Stomach (tissue), 9 donors: Measurements from ENCODE around the gene GPC5. TPM values are rescaled to one million over a fixed set of nuclear protein-coding genes. Genes with fewer than 3 reads are reported as not detected.

Experiments
- DNase-seq, 2 donors: peaks; one replicate each; pipeline versions ENCODE4 v3.0.0 to v3.0.0-alpha.2; 2013 to 2019
- H3K27ac ChIP-seq, 5 donors: fragments of 200-600 bp in 4 of 5; sonication (generic) in 4 of 5; one replicate each; pipeline ENCODE4 v1.5.1; 2013 to 2019; ENCODE audit warnings: mild to moderate bottlenecking in 1 of 5, moderate library complexity in 1 of 5
- H3K27me3 ChIP-seq, 3 donors: fragments of 200-600 bp; sonication (generic); one replicate each; pipeline ENCODE4 v1.5.1; 2017 to 2019; ENCODE audit warnings: mixed run types in 1 of 3
- H3K36me3 ChIP-seq, 4 donors: fragments of 200-600 bp; sonication (generic); 1 replicate in 3 of 4; 2 replicates in 1 of 4; pipeline ENCODE4 v1.5.1; 2016 to 2019
- H3K4me1 ChIP-seq, 4 donors: fragments of 200-600 bp; sonication (generic); one replicate each; pipeline ENCODE4 v1.5.1; 2016 to 2019
- H3K4me3 ChIP-seq, 4 donors: fragments of 200-600 bp; sonication (generic) in 3 of 4; one replicate each; pipeline ENCODE4 v1.5.1; 2016 to 2019; ENCODE audit warnings: mild to moderate bottlenecking in 1 of 4
- H3K9me3 ChIP-seq, 4 donors: fragments of 200-600 bp; sonication (generic); one replicate each; pipeline ENCODE4 v1.5.1; 2016 to 2019
- CTCF ChIP-seq, 7 experiments: fragments of 450-650 bp in 4 of 7; fragments of 200-600 bp in 3 of 7; sonication (generic) in 3 of 7; IDR thresholded peaks; one replicate each; pipeline ENCODE4 v1.5.1; 2016 to 2019; ENCODE audit warnings: antibody characterized with exemption in 7 of 7, control low read depth in 2 of 7, mild to moderate bottlenecking in 1 of 7
- EP300 ChIP-seq: sonication (generic); formaldehyde crosslinking; IDR thresholded peaks from one replicate; pipeline ENCODE4 v1.6.1; 2017; ENCODE audit warnings: antibody characterized with exemption
- POLR2A ChIP-seq, 4 donors: fragments of 450-650 bp; IDR thresholded peaks; one replicate each; pipeline ENCODE4 v1.6.1; 2016; ENCODE audit warnings: antibody characterized with exemption in 4 of 4, control low read depth in 2 of 4, mild to moderate bottlenecking in 1 of 4, moderate library complexity in 1 of 4
- POLR2AphosphoS5 ChIP-seq, 3 donors: sonication (generic); formaldehyde crosslinking; IDR thresholded peaks; one replicate each; pipeline ENCODE4 v1.6.1; 2016; ENCODE audit warnings: antibody characterized with exemption in 3 of 3
- WGBS, 5 donors: extraction: QIAGEN DNeasy Blood & Tissue Kit in 3 of 5; methylation state at CpG; one replicate each; pipeline versions ENCODE4 v1.1.5 to v1.1.7; 2013 to 2018; 5-methylcytosine and 5-hydroxymethylcytosine counted together
- intact Hi-C: fragments of 100-400 bp; cut with DNase I; formaldehyde crosslinking; loops from one replicate; pipeline ENCODE4 v1.15.1; 2023; ENCODE audit warnings: low total_unique reads
- polyA plus RNA-seq, 3 donors: library from polyadenylated mRNA; stranded (reverse); fragments of 200-250 nt; gene quantifications; one replicate each; pipeline ENCODE4 v1.2.3, GENCODE V29; 2013
- total RNA-seq, 5 donors: library from RNA; depleted of rRNA; stranded (reverse); fragments of >200 nt; gene quantifications; one replicate each; pipeline versions ENCODE4 v1.1.0 to v1.2.3, GENCODE V29; 2014 to 2016
- donor health status: healthy with polysubstance abuse.
- donor health status: Bipolar disorder and iron deficiency.
- donor health status: healthy.

GPC5 gene
- total and polyA plus RNA-seq, 8 donors: 0.87 to 2.8 TPM; not detected in 6

GRCh38 chr13:92589955-92590354 is 1191.5 kb downstream of the GPC5 start:
- 70 to 90% (median 82%) methylated on average over 4 of the region's 4 CpGs for WGBS, 5 donors
- no peak overlapping the region for H3K4me3 ChIP-seq
- H3K4me1 ChIP-seq: no peaks in the 10 kb centered on the region
- H3K9me3 ChIP-seq: peaks cover 0 to 18% (median 3%) of the 10 kb centered on the region in 4 donors
- TF ChIP-seq CTCF (IDR thresholded peaks at IDR 0.05) (no peak), POLR2A (IDR thresholded peaks at IDR 0.05) (no peak), POLR2AphosphoS5 (IDR thresholded peaks at IDR 0.05) (no peak), EP300 (no peak)
- no peak for DNase-seq
- no peak overlapping the region for H3K27ac ChIP-seq
- no peaks in the 10 kb centered on the region for H3K27me3 ChIP-seq
- H3K36me3 ChIP-seq: no peaks in the 10 kb centered on the region
- intact Hi-C loops: no loop called here

GRCh38 chr13:92590503-92590908 is 1192.1 kb downstream of the GPC5 start:
- WGBS, 5 donors: 40 to 55% (median 46%) methylated on average over 5 of the region's 5 CpGs
- TF ChIP-seq POLR2A (IDR thresholded peaks at IDR 0.05): no peak
- TF ChIP-seq POLR2AphosphoS5 (IDR thresholded peaks at IDR 0.05): no peak
- no peak for TF ChIP-seq EP300
- TF ChIP-seq CTCF (IDR thresholded peaks at IDR 0.05): no peak
- Histone ChIP-seq H3K27ac (no peak overlapping the region), H3K4me3 (no peak overlapping the region), H3K9me3 (peaks cover 0 to 15% (median under 1%) of the 10 kb centered on the region in 4 donors), H3K36me3 (no peaks in the 10 kb centered on the region), H3K27me3 (no peaks in the 10 kb centered on the region), H3K4me1 (no peaks in the 10 kb centered on the region)
- DNase-seq: no peak
- intact Hi-C loops: no loop called here

- intact Hi-C loops: no loop called here
- Histone ChIP-seq H3K36me3 (no peaks in the 10 kb centered on the region), H3K4me1 (no peaks in the 10 kb centered on the region), H3K9me3 (peaks cover 0 to 15% (median 0%) of the 10 kb centered on the region in 4 donors), H3K4me3 (no peak overlapping the region), H3K27me3 (no peaks in the 10 kb centered on the region), H3K27ac (no peak overlapping the region)
- DNase-seq: no peak
- no peak for TF ChIP-seq CTCF (IDR thresholded peaks at IDR 0.05)
- TF ChIP-seq POLR2AphosphoS5 (IDR thresholded peaks at IDR 0.05): no peak
- TF ChIP-seq POLR2A (IDR thresholded peaks at IDR 0.05): no peak
- TF ChIP-seq EP300: no peak
- WGBS, 5 donors: 60 to 74% (median 68%) methylated on average over 5 of the region's 5 CpGs
These were observed 1192.7 kb downstream of the GPC5 start for GRCh38 chr13:92591117-92591516.

GRCh38 chr13:92592757-92593156 is 1194.3 kb downstream of the GPC5 start:
- no peak for DNase-seq
- Histone ChIP-seq H3K27ac (no peak overlapping the region), H3K36me3 (no peaks in the 10 kb centered on the region), H3K27me3 (no peaks in the 10 kb centered on the region), H3K9me3 (peaks cover 0 to 13% (median 0%) of the 10 kb centered on the region in 4 donors), H3K4me3 (no peak overlapping the region), H3K4me1 (no peaks in the 10 kb centered on the region)
- 83 to 95% (median 87%) methylated on average over 7 of the region's 7 CpGs for WGBS, 5 donors
- no peak for TF ChIP-seq CTCF (IDR thresholded peaks at IDR 0.05)
- intact Hi-C loops: no loop called here
